Skeletal muscle satellite cell (primary cell): ENCODE data around the gene GSTA1.
"Not testable (repeated sequence)": the region's sequence is repeated elsewhere in the genome, so short reads cannot be mapped to it uniquely, and the experiment has no call there.

Experiments used
- H3K27me3 ChIP-seq: 2 replicates; pipeline ENCODE4 v1.7.0; 2013; ENCODE audit warnings: low read length; ENCODE audit not compliant: control insufficient read depth, insufficient read depth
- H3K36me3 ChIP-seq: 2 replicates; pipeline ENCODE4 v1.7.0; 2013; ENCODE audit warnings: mild to moderate bottlenecking, control low read depth, low read length; ENCODE audit not compliant: insufficient read depth
- H3K4me1 ChIP-seq: 2 replicates; pipeline ENCODE4 v1.7.0; 2013; ENCODE audit warnings: low read length; ENCODE audit not compliant: control insufficient read depth, insufficient read depth
- H3K4me2 ChIP-seq: 2 replicates; pipeline ENCODE4 v1.7.0; 2013; ENCODE audit warnings: mild to moderate bottlenecking, low read length
- H3K4me3 ChIP-seq: 2 replicates; pipeline ENCODE4 v1.7.0; 2013; ENCODE audit warnings: low read length
- H3K9ac ChIP-seq: 2 replicates; pipeline ENCODE4 v1.7.0; 2013; ENCODE audit warnings: mild to moderate bottlenecking, low read depth, low read length, moderate library complexity
- H3K9me3 ChIP-seq: replicated peaks from 2 replicates; pipeline ENCODE4 v1.7.0; 2013; ENCODE audit warnings: mild to moderate bottlenecking, control low read depth, low read length

Gene GSTA1

GRCh38 chr6:52776711-52777351, 26.8 kb downstream of the GSTA1 start:
- not testable (repeated sequence) for H3K4me3 ChIP-seq, H3K4me1 ChIP-seq, H3K36me3 ChIP-seq, H3K9ac ChIP-seq, H3K4me2 ChIP-seq, H3K9me3 ChIP-seq
- H3K27me3 ChIP-seq = peaks cover 18% of the 10 kb centered on the region

GRCh38 chr6:52769399-52769798, 34.2 kb downstream of the GSTA1 start:
- not testable (repeated sequence) for H3K36me3 ChIP-seq, H3K9me3 ChIP-seq, H3K4me3 ChIP-seq, H3K4me2 ChIP-seq, H3K4me1 ChIP-seq, H3K9ac ChIP-seq
- H3K27me3 ChIP-seq = peaks cover 16% of the 10 kb centered on the region

- not testable (repeated sequence) for H3K9me3 ChIP-seq, H3K4me1 ChIP-seq, H3K4me2 ChIP-seq
These were observed 36.0 kb downstream of the GSTA1 start for GRCh38 chr6:52767658-52768057.

GRCh38 chr6:52763322-52763916, 40.2 kb downstream of the GSTA1 start, which contains the start of gene GSTA2:
TSS of gene GSTA2 (minus strand) at chr6:52763475. CDS start at chr6:52757947, 5,528 bp downstream.
- not testable (repeated sequence) for H3K9ac ChIP-seq, H3K4me3 ChIP-seq, H3K36me3 ChIP-seq, H3K9me3 ChIP-seq, H3K4me2 ChIP-seq, H3K4me1 ChIP-seq
- peaks cover 21% of the 10 kb centered on the region for H3K27me3 ChIP-seq

More at GRCh38 chr6:52767658-52768057, 36.0 kb downstream of the GSTA1 start:
- not testable (repeated sequence) for H3K4me3 ChIP-seq, H3K36me3 ChIP-seq, H3K9ac ChIP-seq
- peaks cover 16% of the 10 kb centered on the region for H3K27me3 ChIP-seq

- not testable (repeated sequence) for H3K4me1 ChIP-seq, H3K36me3 ChIP-seq
These were observed 41.7 kb downstream of the GSTA1 start for GRCh38 chr6:52761673-52762491.

GRCh38 chr6:52760105-52760765, 43.4 kb downstream of the GSTA1 start:
- H3K4me3 ChIP-seq = no peak overlapping the region
- no peaks in the 10 kb centered on the region for H3K36me3 ChIP-seq
- no peaks in the 10 kb centered on the region for H3K9me3 ChIP-seq
- no peak overlapping the region for H3K4me2 ChIP-seq
- H3K9ac ChIP-seq = no peak overlapping the region
- no peaks in the 10 kb centered on the region for H3K4me1 ChIP-seq
- H3K27me3 ChIP-seq = peaks cover 11% of the 10 kb centered on the region

More at GRCh38 chr6:52761673-52762491, 41.7 kb downstream of the GSTA1 start:
- H3K4me3 ChIP-seq, H3K4me2 ChIP-seq, H3K9ac ChIP-seq, H3K9me3 ChIP-seq: not testable (repeated sequence)
- H3K27me3 ChIP-seq = peaks cover 18% of the 10 kb centered on the region

GRCh38 chr6:52759085-52759484, 44.5 kb downstream of the GSTA1 start:
- no peaks in the 10 kb centered on the region for H3K36me3 ChIP-seq
- H3K9ac ChIP-seq = no peak overlapping the region
- H3K27me3 ChIP-seq = peaks cover 18% of the 10 kb centered on the region
- H3K4me2 ChIP-seq = no peak overlapping the region
- no peaks in the 10 kb centered on the region for H3K4me1 ChIP-seq
- no peak overlapping the region for H3K4me3 ChIP-seq
- H3K9me3 ChIP-seq = no peaks in the 10 kb centered on the region

- not testable (repeated sequence) for H3K36me3 ChIP-seq, H3K4me3 ChIP-seq, H3K9me3 ChIP-seq, H3K4me1 ChIP-seq, H3K4me2 ChIP-seq, H3K9ac ChIP-seq
- peaks cover 19% of the 10 kb centered on the region for H3K27me3 ChIP-seq
These were observed 45.8 kb downstream of the GSTA1 start for GRCh38 chr6:52757651-52758338.

GRCh38 chr6:52754443-52754842, 49.2 kb downstream of the GSTA1 start:
- Histone ChIP-seq H3K27me3 (peaks cover 23% of the 10 kb centered on the region), H3K4me3 (no peak overlapping the region), H3K9me3 (no peaks in the 10 kb centered on the region), H3K4me1 (no peaks in the 10 kb centered on the region), H3K9ac (no peak overlapping the region), H3K4me2 (no peak overlapping the region), H3K36me3 (no peaks in the 10 kb centered on the region)

- H3K36me3 ChIP-seq, H3K4me3 ChIP-seq, H3K9me3 ChIP-seq, H3K4me1 ChIP-seq, H3K9ac ChIP-seq, H3K4me2 ChIP-seq: not testable (repeated sequence)
- H3K27me3 ChIP-seq = peaks cover 23% of the 10 kb centered on the region
These were observed 50.5 kb downstream of the GSTA1 start for GRCh38 chr6:52753137-52753536.

GRCh38 chr6:52752310-52752709, 51.3 kb downstream of the GSTA1 start:
- Histone ChIP-seq H3K27me3 (peaks cover 23% of the 10 kb centered on the region), H3K36me3 (no peaks in the 10 kb centered on the region), H3K4me3 (no peak overlapping the region), H3K4me2 (no peak overlapping the region), H3K9ac (no peak overlapping the region), H3K4me1 (no peaks in the 10 kb centered on the region), H3K9me3 (no peaks in the 10 kb centered on the region)
